CD4-positive, alpha-beta T cell treated with Interleukin-10 for 1 hour (primary cell): Measurements from ENCODE around the gene AOPEP.

Experiments used
- DNase-seq: peaks from one replicate; pipeline ENCODE4 v3.0.0-alpha.2; 2020

The AOPEP gene

GRCh38 chr9:95048225-95049087 lies 322.0 kb downstream of the AOPEP start:
- DNase-seq = peak; percentile 53

- no peak for DNase-seq
These were observed 323.3 kb downstream of the AOPEP start for GRCh38 chr9:95049761-95050160.

GRCh38 chr9:95053611-95054570 lies 327.4 kb downstream of the AOPEP start:
- DNase-seq = no peak

- no peak for DNase-seq
These were observed 328.9 kb downstream of the AOPEP start for GRCh38 chr9:95055334-95055850.

GRCh38 chr9:95055851-95056551 lies 329.5 kb downstream of the AOPEP start:
- no peak for DNase-seq

GRCh38 chr9:95057101-95057500 lies 330.6 kb downstream of the AOPEP start:
- DNase-seq = no peak

GRCh38 chr9:95058121-95058785 lies 331.8 kb downstream of the AOPEP start:
- DNase-seq = no peak

GRCh38 chr9:95058795-95059386 lies 332.4 kb downstream of the AOPEP start:
- DNase-seq = no peak

- no peak for DNase-seq
These were observed 333.7 kb downstream of the AOPEP start for GRCh38 chr9:95060234-95060633.

GRCh38 chr9:95060916-95061315 lies 334.4 kb downstream of the AOPEP start:
- DNase-seq = no peak

- no peak for DNase-seq
These were observed 335.6 kb downstream of the AOPEP start for GRCh38 chr9:95061916-95062595.

- no peak for DNase-seq
These were observed 336.1 kb downstream of the AOPEP start for GRCh38 chr9:95062596-95063065.

- DNase-seq = no peak
These were observed 336.8 kb downstream of the AOPEP start for GRCh38 chr9:95063300-95063699.

- DNase-seq = no peak
These were observed 338.7 kb downstream of the AOPEP start for GRCh38 chr9:95065224-95065623.

GRCh38 chr9:95067057-95067456 lies 340.6 kb downstream of the AOPEP start:
- DNase-seq = no peak

- no peak for DNase-seq
These were observed 341.4 kb downstream of the AOPEP start for GRCh38 chr9:95067897-95068296.

GRCh38 chr9:95070549-95071021 lies 344.1 kb downstream of the AOPEP start:
- DNase-seq = no peak

- DNase-seq = no peak
These were observed 345.0 kb downstream of the AOPEP start for GRCh38 chr9:95071450-95071849.

GRCh38 chr9:95071925-95072324 lies 345.4 kb downstream of the AOPEP start:
- DNase-seq = no peak

- no peak for DNase-seq
These were observed 346.6 kb downstream of the AOPEP start for GRCh38 chr9:95073042-95073607.

- no peak for DNase-seq
These were observed 347.4 kb downstream of the AOPEP start for GRCh38 chr9:95073918-95074317.
